Karpas-422 (cell line): ENCODE measurements around the gene AKAP8L. TPM values are rescaled to one million over a fixed set of nuclear protein-coding genes. Genes with fewer than 3 reads are reported as not detected.

ENCODE experiments used
- DNase-seq: peaks from one replicate; pipeline ENCODE4 v3.0.0-alpha.2; 2015
- H2AFZ ChIP-seq: fragments of 200-600 bp; sonication (generic); 2 replicates; pipeline ENCODE4 v1.6.1; 2014; ENCODE audit warnings: antibody characterized with exemption, low read length, mixed read lengths
- H3K27ac ChIP-seq: fragments of 200-600 bp; sonication (generic); 2 replicates; pipeline ENCODE4 v1.5.1; 2014; ENCODE audit warnings: mild to moderate bottlenecking, low read length, moderate library complexity
- H3K27me3 ChIP-seq: fragments of 200-600 bp; sonication (generic); 2 replicates; pipeline ENCODE4 v1.6.1; 2014; ENCODE audit warnings: low read length, mixed read lengths
- H3K36me3 ChIP-seq: fragments of 200-600 bp; sonication (generic); 2 replicates; pipeline ENCODE4 v1.6.1; 2014; ENCODE audit warnings: low read length, mixed read lengths; ENCODE audit not compliant: insufficient read depth
- H3K4me1 ChIP-seq: fragments of 200-600 bp; sonication (generic); 2 replicates; pipeline ENCODE4 v1.6.1; 2014; ENCODE audit warnings: mild to moderate bottlenecking, low read length, mixed read lengths
- H3K4me2 ChIP-seq: fragments of 200-600 bp; sonication (generic); 2 replicates; pipeline ENCODE4 v1.6.1; 2014; ENCODE audit warnings: low read length, low read depth, mild to moderate bottlenecking; ENCODE audit not compliant: poor library complexity, severe bottlenecking
- H3K4me3 ChIP-seq: fragments of 200-600 bp; sonication (generic); 2 replicates; pipeline ENCODE4 v1.5.1; 2014; ENCODE audit warnings: mild to moderate bottlenecking, antibody characterized with exemption, low read length, mixed read lengths
- H3K79me2 ChIP-seq: fragments of 200-600 bp; sonication (generic); 2 replicates; pipeline ENCODE4 v1.6.1; 2014; ENCODE audit warnings: mild to moderate bottlenecking, low read length, mixed read lengths
- H3K9ac ChIP-seq: fragments of 200-600 bp; sonication (generic); 2 replicates; pipeline ENCODE4 v1.6.0; 2014; ENCODE audit warnings: low read length
- H3K9me2 ChIP-seq: fragments of 200-600 bp; sonication (generic), shearing (Covaris generic); replicated peaks from 2 replicates; pipeline ENCODE4 v1.6.0; 2014; ENCODE audit warnings: mild to moderate bottlenecking, low read length, moderate library complexity; ENCODE audit not compliant: insufficient read depth
- H3K9me3 ChIP-seq: fragments of 300-700, 200-600 bp; sonication (generic); 2 replicates; pipeline ENCODE4 v1.6.1; 2014; ENCODE audit warnings: low read length, mixed read lengths
- H4K20me1 ChIP-seq: fragments of 200-600 bp; sonication (generic); 2 replicates; pipeline ENCODE4 v1.6.1; 2014; ENCODE audit warnings: mild to moderate bottlenecking, antibody characterized with exemption, low read length, low read depth; ENCODE audit not compliant: insufficient read depth
- total RNA-seq: library from RNA; depleted of rRNA; stranded (reverse); fragments of >200 nt; shearing (Covaris generic); gene quantifications from 2 replicates; pipeline ENCODE4 v1.2.3, GENCODE V29; 2014; ENCODE audit warnings: low replicate concordance

AKAP8L gene
- total RNA-seq, 1 experiment from 2014 or later: 82.4 TPM

DNA sequence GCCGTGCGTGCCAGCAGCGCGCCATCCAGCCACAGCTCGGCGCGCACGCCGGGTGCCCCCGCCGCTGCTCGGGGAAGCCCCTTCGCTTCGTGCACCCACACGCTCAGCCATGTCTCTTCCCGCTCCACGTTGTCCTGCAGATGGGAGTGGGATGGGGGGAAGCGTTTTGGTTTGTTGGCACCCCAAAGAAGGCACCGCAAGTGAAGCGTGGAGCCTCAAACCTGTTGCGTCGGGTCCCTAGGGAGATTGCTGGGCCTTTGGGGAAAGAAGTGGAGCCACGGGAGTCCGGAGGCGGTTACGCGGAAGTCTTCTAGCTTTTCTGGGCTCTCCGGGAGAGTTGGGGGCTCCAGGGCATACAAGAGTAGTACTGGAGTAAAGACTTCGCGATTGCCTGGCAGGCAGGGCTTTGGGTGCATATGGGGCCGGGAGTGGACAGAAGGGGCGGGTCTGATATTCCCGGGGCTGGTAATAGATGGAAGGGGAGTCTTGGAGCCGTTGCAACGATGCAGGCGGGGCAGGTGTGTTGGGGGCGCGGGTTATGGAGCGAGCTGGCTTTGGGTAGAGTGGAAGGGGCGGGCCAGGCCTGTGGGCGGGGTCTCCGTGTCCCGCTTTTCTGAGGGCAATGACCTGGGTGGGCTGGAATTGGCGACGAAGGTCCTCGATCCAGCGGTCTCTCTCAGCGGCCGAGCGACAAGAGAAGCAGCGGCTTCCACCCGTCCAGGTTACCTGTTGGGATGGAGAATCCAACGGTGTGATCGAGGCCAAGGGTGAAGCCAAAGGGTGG is 39.1 kb upstream of the AKAP8L start:
- Histone ChIP-seq H3K27ac (no peak overlapping the region), H3K9ac (no peak overlapping the region), H2AFZ (no peak overlapping the region), H3K79me2 (no peaks in the 10 kb centered on the region), H3K27me3 (no peaks in the 10 kb centered on the region), H4K20me1 (no peaks in the 10 kb centered on the region), H3K9me3 (no peaks in the 10 kb centered on the region), H3K36me3 (no peaks in the 10 kb centered on the region), H3K4me2 (no peak overlapping the region), H3K4me1 (no peaks in the 10 kb centered on the region), H3K4me3 (no peak overlapping the region), H3K9me2 (no peaks in the 10 kb centered on the region)
- DNase-seq: no peak

GRCh38 chr19:15456871-15457700 is 38.3 kb upstream of the AKAP8L start:
- no peaks in the 10 kb centered on the region for H3K4me1 ChIP-seq
- H3K9ac ChIP-seq: no peak overlapping the region
- H3K27me3 ChIP-seq: no peaks in the 10 kb centered on the region
- no peaks in the 10 kb centered on the region for H4K20me1 ChIP-seq
- H3K79me2 ChIP-seq: no peaks in the 10 kb centered on the region
- peak; percentile 52 for DNase-seq
- no peak overlapping the region for H3K4me3 ChIP-seq
- no peak overlapping the region for H3K4me2 ChIP-seq
- H2AFZ ChIP-seq: no peak overlapping the region
- H3K9me2 ChIP-seq: no peaks in the 10 kb centered on the region
- no peaks in the 10 kb centered on the region for H3K9me3 ChIP-seq
- no peaks in the 10 kb centered on the region for H3K36me3 ChIP-seq
- H3K27ac ChIP-seq: no peak overlapping the region

GRCh38 chr19:15456441-15456840 is 37.7 kb upstream of the AKAP8L start:
- Histone ChIP-seq H3K4me2 (no peak overlapping the region), H3K27me3 (no peaks in the 10 kb centered on the region), H3K4me1 (no peaks in the 10 kb centered on the region), H3K36me3 (no peaks in the 10 kb centered on the region), H3K9me3 (no peaks in the 10 kb centered on the region), H3K9me2 (no peaks in the 10 kb centered on the region), H4K20me1 (no peaks in the 10 kb centered on the region), H3K4me3 (no peak overlapping the region), H3K79me2 (no peaks in the 10 kb centered on the region), H3K27ac (no peak overlapping the region), H2AFZ (no peak overlapping the region), H3K9ac (no peak overlapping the region)
- no peak for DNase-seq

GRCh38 chr19:15455996-15456395 is 37.2 kb upstream of the AKAP8L start:
- Histone ChIP-seq H3K4me1 (no peaks in the 10 kb centered on the region), H3K9me3 (no peaks in the 10 kb centered on the region), H3K9me2 (no peaks in the 10 kb centered on the region), H3K4me2 (no peak overlapping the region), H2AFZ (no peak overlapping the region), H3K36me3 (no peaks in the 10 kb centered on the region), H3K9ac (no peak overlapping the region), H3K4me3 (no peak overlapping the region), H3K79me2 (no peaks in the 10 kb centered on the region), H3K27ac (no peak overlapping the region), H4K20me1 (no peaks in the 10 kb centered on the region), H3K27me3 (no peaks in the 10 kb centered on the region)
- no peak for DNase-seq

- H3K9ac ChIP-seq: no peak overlapping the region
- no peak overlapping the region for H3K4me3 ChIP-seq
- no peak overlapping the region for H3K4me2 ChIP-seq
- H3K9me3 ChIP-seq: no peaks in the 10 kb centered on the region
- H3K9me2 ChIP-seq: no peaks in the 10 kb centered on the region; the same call in 1 of the 2 replicates
- DNase-seq: no peak
- no peaks in the 10 kb centered on the region for H4K20me1 ChIP-seq
- H3K27me3 ChIP-seq: no peaks in the 10 kb centered on the region
- H3K79me2 ChIP-seq: no peaks in the 10 kb centered on the region
- H3K4me1 ChIP-seq: peaks cover 2% of the 10 kb centered on the region
- no peaks in the 10 kb centered on the region for H3K36me3 ChIP-seq
- H3K27ac ChIP-seq: no peak overlapping the region
- H2AFZ ChIP-seq: no peak overlapping the region
Measured at GRCh38 chr19:15453906-15454860, 35.4 kb upstream of the AKAP8L start.

GRCh38 chr19:15453091-15453578 is 34.3 kb upstream of the AKAP8L start:
- Histone ChIP-seq H4K20me1 (no peaks in the 10 kb centered on the region), H3K4me3 (no peak overlapping the region), H3K9me3 (no peaks in the 10 kb centered on the region), H3K9me2 (no peaks in the 10 kb centered on the region; the same call in 1 of the 2 replicates), H3K9ac (no peak overlapping the region), H3K36me3 (no peaks in the 10 kb centered on the region), H3K79me2 (no peaks in the 10 kb centered on the region), H3K4me1 (peaks cover 6% of the 10 kb centered on the region), H3K4me2 (no peak overlapping the region), H3K27me3 (no peaks in the 10 kb centered on the region), H3K27ac (no peak overlapping the region), H2AFZ (no peak overlapping the region)
- DNase-seq: no peak

- H3K4me2 ChIP-seq: no peak overlapping the region
- no peaks in the 10 kb centered on the region for H3K9me3 ChIP-seq
- H3K4me1 ChIP-seq: peaks cover 6% of the 10 kb centered on the region
- H3K9ac ChIP-seq: no peak overlapping the region
- no peaks in the 10 kb centered on the region for H3K79me2 ChIP-seq
- no peaks in the 10 kb centered on the region for H4K20me1 ChIP-seq
- no peak overlapping the region for H2AFZ ChIP-seq
- H3K27ac ChIP-seq: no peak overlapping the region
- peak; percentile 65 for DNase-seq
- no peaks in the 10 kb centered on the region; the same call in 1 of the 2 replicates for H3K9me2 ChIP-seq
- H3K36me3 ChIP-seq: no peaks in the 10 kb centered on the region
- no peaks in the 10 kb centered on the region for H3K27me3 ChIP-seq
- no peak overlapping the region for H3K4me3 ChIP-seq
Measured at GRCh38 chr19:15452111-15453047, 33.6 kb upstream of the AKAP8L start.
